K562 (cell line): Measurements from ENCODE around the gene KLK1. TPM values are rescaled to one million over a fixed set of nuclear protein-coding genes. Genes with fewer than 3 reads are reported as not detected.

ENCODE experiments used
- ATAC-seq: fragments of 200-7000 bp; cut with Tn5 transposase; 3 replicates; pipeline ENCODE4 v1.9.1; 2020; ENCODE audit warnings: moderate library complexity
- BruUV-seq: library from RNA; stranded (reverse); fragments of 400-500 nt; replicated peaks from 2 replicates; lab custom pipeline; 2021; lab: Mats Ljungman, UMichigan
- CTCF ChIA-PET: fragments of 300-600 bp; formaldehyde crosslinking; extraction: SDS; loops from one replicate; lab custom pipeline; 2021; ENCODE audit warnings: low intra/inter-chr PET ratio; lab: Yijun Ruan, JAX
- POLR2A ChIA-PET: fragments of 300-600, 350-650 bp; sonication (Branson Sonifier 250); formaldehyde crosslinking; extraction: SDS; loops from one replicate; lab custom pipeline; 2021; ENCODE audit warnings: antibody characterized with exemption, inconsistent platforms; lab: Yijun Ruan, JAX
- DNase-seq, 4 experiments: peaks; one replicate each; pipeline versions ENCODE4 v3.0.0 to v3.0.0-alpha.2; 2011 to 2018; ENCODE audit warnings: low spot score in 3 of 4, mixed read lengths in 3 of 4; ENCODE audit errors: extremely low read depth in 1 of 4
- FAIRE-seq: peaks from 2 replicates; lab custom pipeline; 2011; peaks lifted over from hg19 to GRCh38; lab: Jason Lieb, UNC
- H2AFZ ChIP-seq: 2 replicates; pipeline ENCODE4 v1.6.0; 2011; ENCODE audit warnings: low read depth, low read length, control low read depth, inconsistent platforms
- H3K27ac ChIP-seq: fragments of 200-600 bp; 3 replicates; pipeline ENCODE4 v1.8.0; 2011; ENCODE audit warnings: low read depth, mild to moderate bottlenecking, control low read depth, inconsistent platforms, low read length, moderate library complexity, mixed read lengths; ENCODE audit errors: extremely low read depth
- H3K27me3 ChIP-seq, 2 experiments: fragments of 300-600 bp in 1 of 2; 2 replicates in 1 of 2; 3 replicates in 1 of 2; pipeline versions ENCODE4 v1.6.0 to v1.8.0; 2011; ENCODE audit warnings: inconsistent platforms in 2 of 2, low read length in 2 of 2, mild to moderate bottlenecking in 1 of 2, mixed read lengths in 1 of 2, moderate library complexity in 1 of 2; ENCODE audit not compliant: control insufficient read depth in 2 of 2, insufficient read depth in 2 of 2
- H3K36me3 ChIP-seq: fragments of 300-600 bp; 3 replicates; pipeline ENCODE4 v1.8.0; 2011; ENCODE audit warnings: mild to moderate bottlenecking, low read length, inconsistent platforms; ENCODE audit not compliant: control insufficient read depth, insufficient read depth
- H3K4me1 ChIP-seq, 2 experiments: fragments of 200-600 bp in 1 of 2; replicated peaks in 1 of 2; 2 replicates in 1 of 2; 3 replicates in 1 of 2; pipeline versions ENCODE4 v1.5.1 to v1.8.0; 2011; ENCODE audit warnings: inconsistent platforms in 2 of 2, low read length in 2 of 2, mild to moderate bottlenecking in 1 of 2, mixed read lengths in 1 of 2, moderate library complexity in 1 of 2; ENCODE audit not compliant: control insufficient read depth in 2 of 2, insufficient read depth in 2 of 2
- H3K4me2 ChIP-seq: 2 replicates; pipeline ENCODE4 v1.6.1; 2011; ENCODE audit warnings: low read length, control low read depth, inconsistent platforms, mixed read lengths; ENCODE audit not compliant: insufficient read depth
- H3K4me3 ChIP-seq: fragments of 200-600 bp; sonication (generic), shearing (Covaris generic); 2 replicates; pipeline ENCODE4 v1.5.1; 2016; ENCODE audit warnings: control low read depth, inconsistent platforms
- H3K79me2 ChIP-seq: fragments of 200-600 bp; 3 replicates; pipeline ENCODE4 v1.8.0; 2011; ENCODE audit warnings: low read length, inconsistent platforms; ENCODE audit not compliant: control insufficient read depth, insufficient read depth
- H3K9ac ChIP-seq, 2 experiments: 2 replicates each; pipeline versions ENCODE4 v1.6.0 to v1.6.1; 2011; ENCODE audit warnings: low read depth in 2 of 2, low read length in 2 of 2, control low read depth in 1 of 2, inconsistent platforms in 1 of 2, mild to moderate bottlenecking in 1 of 2, mixed read lengths in 1 of 2; ENCODE audit not compliant: insufficient read depth in 1 of 2
- H3K9me1 ChIP-seq: one replicate; pipeline ENCODE4 v1.6.0; 2011; ENCODE audit warnings: inconsistent platforms, mild to moderate bottlenecking, low read length, moderate library complexity; ENCODE audit not compliant: control insufficient read depth, insufficient read depth
- H3K9me3 ChIP-seq: replicated peaks from 2 replicates; pipeline ENCODE4 v1.5.1; 2011; ENCODE audit warnings: low read depth, low read length, inconsistent platforms; ENCODE audit not compliant: control insufficient read depth, insufficient read depth
- H4K20me1 ChIP-seq: replicated peaks from 2 replicates; pipeline ENCODE4 v1.6.1; 2011; ENCODE audit warnings: low read length, inconsistent platforms, mixed read lengths; ENCODE audit not compliant: control insufficient read depth, insufficient read depth
- ARNT ChIP-seq, 2 experiments: fragments of 450-650 bp; IDR thresholded peaks; 2 replicates each; pipeline ENCODE4 v1.6.1; 2016; ENCODE audit warnings: mild to moderate bottlenecking in 1 of 2
- ETV5 ChIP-seq: sonication (generic); formaldehyde crosslinking; IDR thresholded peaks from 2 replicates; pipeline ENCODE4 v1.4.0; 2020; ENCODE audit warnings: low read depth, mild to moderate bottlenecking, missing genetic modification reagents
- SMARCA5 ChIP-seq: fragments of 450-650 bp; IDR thresholded peaks from 2 replicates; pipeline ENCODE4 v1.6.1; 2016
- WGBS: fragments of 100-300 bp; shearing (Covaris generic); methylation state at CpG from one replicate; pipeline ENCODE4 v1.1.6; 2016; ENCODE audit warnings: low coverage, mixed read lengths; ENCODE audit not compliant: insufficient coverage; ENCODE audit errors: missing lambda C conversion rate; 5-methylcytosine and 5-hydroxymethylcytosine counted together
- in situ Hi-C: fragments of 300-500 bp; cut with MboI; formaldehyde crosslinking; loops from 4 replicates; pipeline ENCODE4 v1.15.0; 2018; ENCODE audit warnings: inconsistent platforms, mixed read lengths
- intact Hi-C: fragments of 100-400 bp; cut with micrococcal nuclease; formaldehyde crosslinking; loops from 2 replicates; pipeline ENCODE4 v1.14.2; 2022
- polyA plus RNA-seq, 8 experiments: library from polyadenylated mRNA; depleted of rRNA in 4 of 8; stranded (reverse) in 5 of 8; unstranded in 3 of 8; fragments of >200 nt; fragmentation: Nextera tagmentation in 2 of 8; fragmentation: Illumina TruSeq in 1 of 8; extraction: Ambion mirVana in 2 of 8; extraction: Trizol in 1 of 8; gene quantifications; 2 replicates each; pipeline versions ENCODE4 v1.2.1 to v1.2.3, GENCODE V29; 2011 to 2014; ENCODE audit warnings: inconsistent platforms in 1 of 8, missing spikeins in 1 of 8
- total RNA-seq, 7 experiments: library from RNA; depleted of rRNA in 6 of 7; stranded (reverse); fragments of >200 nt in 6 of 7; fragmentation: Illumina TruSeq in 2 of 7; extraction: Trizol in 2 of 7; gene quantifications; 2 replicates each; pipeline versions ENCODE4 v1.2.1 to v1.2.3, GENCODE V29; 2011 to 2021; ENCODE audit warnings: low replicate concordance in 1 of 7
- TF ChIP-seq, protein P1 (sequence below): fragments of 450-650 bp; IDR thresholded peaks from 2 replicates; pipeline ENCODE4 v1.6.1; 2014; ENCODE audit warnings: low read depth, mild to moderate bottlenecking, moderate library complexity, borderline replicate concordance

The KLK1 gene
- total and polyA plus RNA-seq, 9 of the 15 experiments (the other 6 are each of a cell fraction or from before 2014, with no cell fraction given), result 0.87 to 15.4 (median 9.1) TPM

DNA sequence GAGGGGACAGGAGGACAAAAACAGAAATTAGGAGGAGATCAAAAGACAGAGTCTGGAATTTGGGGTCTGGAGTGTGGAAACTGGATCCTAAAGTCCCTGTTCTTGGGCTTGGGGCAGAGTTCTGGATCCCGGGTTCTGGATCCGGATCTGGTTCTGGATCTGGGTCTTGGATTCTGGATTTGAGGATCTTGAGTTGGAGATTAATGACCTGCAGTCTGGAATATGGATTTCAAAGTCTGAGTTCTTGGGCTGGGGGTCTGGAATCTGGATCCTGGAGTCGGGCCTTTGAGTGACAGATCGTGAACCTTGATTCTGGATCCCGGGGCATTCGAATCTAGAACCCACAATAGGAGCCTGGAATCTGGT, 10.2 kb upstream of the KLK1 start:
- TF ChIP-seq ETV5 (CRISPR knock-in tag), result no peak
- peak in 1 of 2 experiments; percentile 99; a peak in 2 of 4 replicates for TF ChIP-seq ARNT (IDR thresholded peaks at IDR 0.05)
- TF ChIP-seq, protein P1, sequence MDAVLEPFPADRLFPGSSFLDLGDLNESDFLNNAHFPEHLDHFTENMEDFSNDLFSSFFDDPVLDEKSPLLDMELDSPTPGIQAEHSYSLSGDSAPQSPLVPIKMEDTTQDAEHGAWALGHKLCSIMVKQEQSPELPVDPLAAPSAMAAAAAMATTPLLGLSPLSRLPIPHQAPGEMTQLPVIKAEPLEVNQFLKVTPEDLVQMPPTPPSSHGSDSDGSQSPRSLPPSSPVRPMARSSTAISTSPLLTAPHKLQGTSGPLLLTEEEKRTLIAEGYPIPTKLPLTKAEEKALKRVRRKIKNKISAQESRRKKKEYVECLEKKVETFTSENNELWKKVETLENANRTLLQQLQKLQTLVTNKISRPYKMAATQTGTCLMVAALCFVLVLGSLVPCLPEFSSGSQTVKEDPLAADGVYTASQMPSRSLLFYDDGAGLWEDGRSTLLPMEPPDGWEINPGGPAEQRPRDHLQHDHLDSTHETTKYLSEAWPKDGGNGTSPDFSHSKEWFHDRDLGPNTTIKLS, result peak; percentile 85; the same call in 1 of the 2 replicates
- TF ChIP-seq SMARCA5, result no peak
- ChIA-PET CTCF (interaction anchor here (0.7 kb wide), 1 partner anchor 30 kb away, joined by 5 read pairs; no protein-coding TSS in a partner anchor), POLR2A (interaction anchor here (1.1 to 1.3 kb wide), 2 partner anchors 10 to 13 kb away, joined by 3 to 5 read pairs; no protein-coding TSS in a partner anchor)
- in situ Hi-C loops, result no loop called here
- 55% methylated on average over 6 of the region's 6 CpGs for WGBS
- Histone ChIP-seq H3K36me3 (no peaks in the 10 kb centered on the region), H3K79me2 (no peaks in the 10 kb centered on the region), H4K20me1 (no peaks in the 10 kb centered on the region; the same call in 1 of the 2 replicates), H3K4me1 (peaks cover 14 to 21% of the 10 kb centered on the region in 2 experiments; a peak in 4 of 5 replicates), H3K4me3 (no peak overlapping the region), H3K9ac (no peak overlapping the region), H3K9me3 (no peaks in the 10 kb centered on the region), H3K4me2 (no peak overlapping the region), H3K9me1 (no peaks in the 10 kb centered on the region), H3K27ac (no peak overlapping the region), H2AFZ (no peak overlapping the region), H3K27me3 (0 out of 5 replicates have a peak, but pooled peaks cover 0 to 6% of the 10 kb centered on the region in 2 experiments)
- ATAC-seq (no peak), FAIRE-seq (no peak), DNase-seq (no peak)
- intact Hi-C loops, result no loop called here
- no TSS peak for BruUV-seq
